ENCODE data around the gene DRD3.

The DRD3 gene

DNA sequence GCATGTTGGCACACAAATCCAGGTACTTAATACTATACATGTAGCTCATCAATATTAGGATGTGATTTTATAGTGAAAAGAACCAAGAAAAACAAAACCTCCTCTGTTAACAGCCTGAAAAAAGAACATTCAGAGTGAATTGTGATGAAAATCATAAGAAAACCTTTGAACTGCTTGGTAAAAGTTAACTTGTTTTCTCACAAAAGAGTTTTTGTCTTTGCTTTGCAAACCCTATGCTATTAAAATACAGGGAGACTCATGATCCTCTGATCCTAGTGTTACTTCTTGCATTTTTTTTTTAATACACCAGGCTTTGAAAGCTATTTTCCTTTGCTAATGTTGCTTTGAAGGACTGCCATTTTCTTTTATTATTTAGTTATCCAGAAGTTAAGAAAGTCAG lies 98.7 kb downstream of the DRD3 start:
- TF ChIP-seq, protein P1, sequence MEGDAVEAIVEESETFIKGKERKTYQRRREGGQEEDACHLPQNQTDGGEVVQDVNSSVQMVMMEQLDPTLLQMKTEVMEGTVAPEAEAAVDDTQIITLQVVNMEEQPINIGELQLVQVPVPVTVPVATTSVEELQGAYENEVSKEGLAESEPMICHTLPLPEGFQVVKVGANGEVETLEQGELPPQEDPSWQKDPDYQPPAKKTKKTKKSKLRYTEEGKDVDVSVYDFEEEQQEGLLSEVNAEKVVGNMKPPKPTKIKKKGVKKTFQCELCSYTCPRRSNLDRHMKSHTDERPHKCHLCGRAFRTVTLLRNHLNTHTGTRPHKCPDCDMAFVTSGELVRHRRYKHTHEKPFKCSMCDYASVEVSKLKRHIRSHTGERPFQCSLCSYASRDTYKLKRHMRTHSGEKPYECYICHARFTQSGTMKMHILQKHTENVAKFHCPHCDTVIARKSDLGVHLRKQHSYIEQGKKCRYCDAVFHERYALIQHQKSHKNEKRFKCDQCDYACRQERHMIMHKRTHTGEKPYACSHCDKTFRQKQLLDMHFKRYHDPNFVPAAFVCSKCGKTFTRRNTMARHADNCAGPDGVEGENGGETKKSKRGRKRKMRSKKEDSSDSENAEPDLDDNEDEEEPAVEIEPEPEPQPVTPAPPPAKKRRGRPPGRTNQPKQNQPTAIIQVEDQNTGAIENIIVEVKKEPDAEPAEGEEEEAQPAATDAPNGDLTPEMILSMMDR (IDR thresholded peaks at IDR 0.05) = no peak
- H3K36me3 ChIP-seq (ENCODE audit: control insufficient read depth, insufficient read depth, low read length) = no peaks in the 10 kb centered on the region
- H3K4me2 ChIP-seq (ENCODE audit: low read length) = no peak overlapping the region
- no peaks in the 10 kb centered on the region for H3K9me3 ChIP-seq (ENCODE audit: control insufficient read depth, low read length)
- no peaks in the 10 kb centered on the region for H3K27me3 ChIP-seq (ENCODE audit: control insufficient read depth, insufficient read depth, low read length)
- H3K4me1 ChIP-seq = no peaks in the 10 kb centered on the region
- no peak overlapping the region for H2AFZ ChIP-seq
- no peaks in the 10 kb centered on the region for H3K79me2 ChIP-seq
- no peak overlapping the region for H3K4me3 ChIP-seq (ENCODE audit: low read depth, low read length)
- no peak overlapping the region for H3K9ac ChIP-seq
- no peak overlapping the region for H3K27ac ChIP-seq

DNA sequence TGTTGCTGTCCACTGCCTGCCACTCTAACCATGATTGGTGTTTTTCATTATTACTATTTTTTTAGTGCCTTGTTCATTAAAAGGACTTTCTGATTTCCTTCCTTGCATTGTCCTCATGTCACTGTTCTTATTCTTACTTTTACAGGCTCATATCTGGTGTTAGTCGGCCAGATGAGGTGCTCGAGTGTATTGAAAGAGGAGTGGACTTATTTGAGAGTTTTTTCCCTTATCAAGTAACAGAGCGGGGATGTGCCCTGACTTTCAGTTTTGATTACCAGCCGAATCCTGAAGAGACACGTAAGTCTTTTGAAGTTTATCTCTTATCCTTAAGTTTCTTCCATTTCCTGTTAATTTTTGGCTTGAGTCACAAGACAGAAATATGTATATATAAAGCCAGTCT lies 99.1 kb downstream of the DRD3 start:
- Histone ChIP-seq H3K4me2 (ENCODE audit: low read length) (no peak overlapping the region), H3K4me1 (no peaks in the 10 kb centered on the region), H3K4me3 (ENCODE audit: low read depth, low read length) (no peak overlapping the region), H3K27me3 (ENCODE audit: control insufficient read depth, insufficient read depth, low read length) (no peaks in the 10 kb centered on the region), H3K9ac (no peak overlapping the region), H3K9me3 (ENCODE audit: control insufficient read depth, low read length) (no peaks in the 10 kb centered on the region), H2AFZ (no peak overlapping the region), H3K79me2 (no peaks in the 10 kb centered on the region), H3K36me3 (ENCODE audit: control insufficient read depth, insufficient read depth, low read length) (no peaks in the 10 kb centered on the region), H3K27ac (no peak overlapping the region)
- TF ChIP-seq, protein P1 (IDR thresholded peaks at IDR 0.05) = no peak

DNA sequence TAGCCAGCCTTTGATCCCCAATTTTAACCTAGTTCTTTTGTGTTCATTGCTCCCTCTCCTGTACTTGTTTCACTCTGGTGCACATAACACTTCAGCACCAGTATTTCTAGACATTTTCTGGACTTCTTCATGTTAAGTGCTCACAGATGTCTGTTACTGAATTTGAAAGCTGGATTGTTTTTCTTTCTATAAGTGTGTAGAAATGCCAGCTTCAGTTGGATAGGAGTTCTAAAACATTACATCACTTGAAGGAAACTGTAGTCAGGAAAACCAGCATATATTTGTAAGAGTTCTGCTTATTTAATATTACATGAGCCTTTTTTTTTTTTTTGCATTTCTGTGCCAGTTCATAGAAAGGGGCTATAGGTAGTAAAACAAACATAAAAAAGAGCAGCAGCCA lies 100.7 kb downstream of the DRD3 start:
- H3K27ac ChIP-seq = no peak overlapping the region

More for the DNA sequence above, 100.7 kb downstream of the DRD3 start:
- H3K27me3 ChIP-seq (ENCODE audit: control insufficient read depth, insufficient read depth, low read length) = no peaks in the 10 kb centered on the region
- H3K4me1 ChIP-seq = no peaks in the 10 kb centered on the region
- H3K9me3 ChIP-seq (ENCODE audit: control insufficient read depth, low read length) = no peaks in the 10 kb centered on the region
- no peak overlapping the region for H2AFZ ChIP-seq
- TF ChIP-seq, protein P1 (IDR thresholded peaks at IDR 0.05) = no peak
- H3K36me3 ChIP-seq (ENCODE audit: control insufficient read depth, insufficient read depth, low read length) = no peaks in the 10 kb centered on the region
- no peak overlapping the region for H3K4me3 ChIP-seq (ENCODE audit: low read depth, low read length)
- H3K79me2 ChIP-seq = no peaks in the 10 kb centered on the region
- no peak overlapping the region for H3K4me2 ChIP-seq (ENCODE audit: low read length)
- H3K9ac ChIP-seq = no peak overlapping the region
